ENCODE measurements around the gene CSMD2. TPM values are rescaled to one million over a fixed set of nuclear protein-coding genes. Genes with fewer than 3 reads are reported as not detected.

Gene CSMD2
- total and polyA plus RNA-seq, 2 experiments from 2014 or later: 5.3 to 16.6 TPM

GRCh38 chr1:34101151-34101550 lies 63.9 kb downstream of the CSMD2 start (continued):
- TF ChIP-seq, protein P1, sequence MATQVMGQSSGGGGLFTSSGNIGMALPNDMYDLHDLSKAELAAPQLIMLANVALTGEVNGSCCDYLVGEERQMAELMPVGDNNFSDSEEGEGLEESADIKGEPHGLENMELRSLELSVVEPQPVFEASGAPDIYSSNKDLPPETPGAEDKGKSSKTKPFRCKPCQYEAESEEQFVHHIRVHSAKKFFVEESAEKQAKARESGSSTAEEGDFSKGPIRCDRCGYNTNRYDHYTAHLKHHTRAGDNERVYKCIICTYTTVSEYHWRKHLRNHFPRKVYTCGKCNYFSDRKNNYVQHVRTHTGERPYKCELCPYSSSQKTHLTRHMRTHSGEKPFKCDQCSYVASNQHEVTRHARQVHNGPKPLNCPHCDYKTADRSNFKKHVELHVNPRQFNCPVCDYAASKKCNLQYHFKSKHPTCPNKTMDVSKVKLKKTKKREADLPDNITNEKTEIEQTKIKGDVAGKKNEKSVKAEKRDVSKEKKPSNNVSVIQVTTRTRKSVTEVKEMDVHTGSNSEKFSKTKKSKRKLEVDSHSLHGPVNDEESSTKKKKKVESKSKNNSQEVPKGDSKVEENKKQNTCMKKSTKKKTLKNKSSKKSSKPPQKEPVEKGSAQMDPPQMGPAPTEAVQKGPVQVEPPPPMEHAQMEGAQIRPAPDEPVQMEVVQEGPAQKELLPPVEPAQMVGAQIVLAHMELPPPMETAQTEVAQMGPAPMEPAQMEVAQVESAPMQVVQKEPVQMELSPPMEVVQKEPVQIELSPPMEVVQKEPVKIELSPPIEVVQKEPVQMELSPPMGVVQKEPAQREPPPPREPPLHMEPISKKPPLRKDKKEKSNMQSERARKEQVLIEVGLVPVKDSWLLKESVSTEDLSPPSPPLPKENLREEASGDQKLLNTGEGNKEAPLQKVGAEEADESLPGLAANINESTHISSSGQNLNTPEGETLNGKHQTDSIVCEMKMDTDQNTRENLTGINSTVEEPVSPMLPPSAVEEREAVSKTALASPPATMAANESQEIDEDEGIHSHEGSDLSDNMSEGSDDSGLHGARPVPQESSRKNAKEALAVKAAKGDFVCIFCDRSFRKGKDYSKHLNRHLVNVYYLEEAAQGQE (IDR thresholded peaks at IDR 0.05; ENCODE audit: unreplicated experiment): no peak
- TF ChIP-seq NANOG (IDR thresholded peaks at IDR 0.05; ENCODE audit: borderline replicate concordance) (no peak), ZNF331 (CRISPR knock-in tag; IDR thresholded peaks at IDR 0.05; ENCODE audit: low read depth) (no peak), JUNB (IDR thresholded peaks at IDR 0.05; ENCODE audit: unreplicated experiment) (no peak), EZH2 (IDR thresholded peaks at IDR 0.05; ENCODE audit: low read depth, unreplicated experiment) (no peak), EZH2phosphoT487 (IDR thresholded peaks at IDR 0.05; ENCODE audit: unreplicated experiment) (no peak)
- TF ChIP-seq, protein P2, sequence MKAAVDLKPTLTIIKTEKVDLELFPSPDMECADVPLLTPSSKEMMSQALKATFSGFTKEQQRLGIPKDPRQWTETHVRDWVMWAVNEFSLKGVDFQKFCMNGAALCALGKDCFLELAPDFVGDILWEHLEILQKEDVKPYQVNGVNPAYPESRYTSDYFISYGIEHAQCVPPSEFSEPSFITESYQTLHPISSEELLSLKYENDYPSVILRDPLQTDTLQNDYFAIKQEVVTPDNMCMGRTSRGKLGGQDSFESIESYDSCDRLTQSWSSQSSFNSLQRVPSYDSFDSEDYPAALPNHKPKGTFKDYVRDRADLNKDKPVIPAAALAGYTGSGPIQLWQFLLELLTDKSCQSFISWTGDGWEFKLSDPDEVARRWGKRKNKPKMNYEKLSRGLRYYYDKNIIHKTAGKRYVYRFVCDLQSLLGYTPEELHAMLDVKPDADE (IDR thresholded peaks at IDR 0.05): no peak

GRCh38 chr1:34100332-34100731 lies 64.7 kb downstream of the CSMD2 start:
- ATAC-seq (no peak), DNase-seq (ENCODE audit: low spot score) (no peak)
- no peaks in the 10 kb centered on the region; the same call in 1 of the 2 replicates for H4K20me1 ChIP-seq (replicated peaks; ENCODE audit: insufficient read depth)
- H3K4me1 ChIP-seq (ENCODE audit: insufficient read depth): no peaks in the 10 kb centered on the region
- H3K36me3 ChIP-seq (ENCODE audit: insufficient read depth): no peaks in the 10 kb centered on the region
- Mint-ChIP-seq H3K9me3 (peaks cover 5% of the 10 kb centered on the region; the same call in 1 of the 3 replicates), H3K27ac (no peak overlapping the region), H3K4me3 (no peak overlapping the region), H3K36me3 (ENCODE audit: low read depth) (peaks cover 18% of the 10 kb centered on the region; the same call in 2 of the 3 replicates), H3K4me1 (no peaks in the 10 kb centered on the region), H3K27me3 (ENCODE audit: insufficient read depth, low read depth, poor library complexity) (peaks cover 5% of the 10 kb centered on the region)
- H3K27ac ChIP-seq (ENCODE audit: low read depth): no peak overlapping the region
- no peaks in the 10 kb centered on the region for H3K27me3 ChIP-seq (ENCODE audit: insufficient read depth)
- no peak overlapping the region for H2AFZ ChIP-seq
- peaks cover 21% of the 10 kb centered on the region for H3K79me2 ChIP-seq (replicated peaks; ENCODE audit: insufficient read depth)
- H3K9me2 ChIP-seq (ENCODE audit: insufficient read depth): no peaks in the 10 kb centered on the region
- no peak overlapping the region for H3K4me2 ChIP-seq
- no peaks in the 10 kb centered on the region for H3F3A ChIP-seq (replicated peaks; ENCODE audit: low read depth)
- no peak overlapping the region for H3K4me3 ChIP-seq
- no peak for TF ChIP-seq EZH2 (IDR thresholded peaks at IDR 0.05; ENCODE audit: low read depth, unreplicated experiment)
- TF ChIP-seq ZNF114 (CRISPR knock-in tag; IDR thresholded peaks at IDR 0.05): no peak
- TF ChIP-seq, protein P1 (IDR thresholded peaks at IDR 0.05; ENCODE audit: unreplicated experiment): no peak
- no peak for TF ChIP-seq STAT1 (IDR thresholded peaks at IDR 0.05; ENCODE audit: unreplicated experiment)
- no peak for TF ChIP-seq POLR2AphosphoS5 (IDR thresholded peaks at IDR 0.05; ENCODE audit: low read depth)
- no peak for TF ChIP-seq ZNF462 (CRISPR knock-in tag; IDR thresholded peaks at IDR 0.05)
- no peak for TF ChIP-seq EZH2phosphoT487 (IDR thresholded peaks at IDR 0.05; ENCODE audit: unreplicated experiment)
